ENCODE results near the gene DDX41. TPM values are rescaled to one million over a fixed set of nuclear protein-coding genes. Genes with fewer than 3 reads are reported as not detected.
"Not testable (repeated sequence)": the region's sequence is repeated elsewhere in the genome, so short reads cannot be mapped to it uniquely, and the experiment has no call there.

The DDX41 gene
- total RNA-seq, 1 donor from 2014 or later: 56.3 TPM

- DNase-seq (ENCODE audit: low spot score): peak; percentile 68
Observed at GRCh38 chr5:177498013-177498787, 18.6 kb downstream of the DDX41 start.

- DNase-seq (ENCODE audit: low spot score): peak; percentile 99
Observed at GRCh38 chr5:177497292-177498012, 19.3 kb downstream of the DDX41 start, which contains the start of gene PDLIM7. TSS of gene PDLIM7 (minus strand) at chr5:177497604. CDS start at chr5:177496512, 1,092 bp downstream.

- DNase-seq (ENCODE audit: low spot score): peak; percentile 95
Observed at GRCh38 chr5:177496727-177497291, 20.0 kb downstream of the DDX41 start.

GRCh38 chr5:177496070-177496726 lies 20.6 kb downstream of the DDX41 start:
- DNase-seq (ENCODE audit: low spot score): peak; percentile 50

- DNase-seq (ENCODE audit: low spot score): peak; percentile 96
Observed at GRCh38 chr5:177495243-177496060, 21.3 kb downstream of the DDX41 start.

- DNase-seq (ENCODE audit: low spot score): peak; percentile 97
Observed at GRCh38 chr5:177494346-177495195, 22.2 kb downstream of the DDX41 start.

- no peak for DNase-seq (ENCODE audit: low spot score)
Observed at GRCh38 chr5:177493795-177494345, 22.9 kb downstream of the DDX41 start.

- DNase-seq (ENCODE audit: low spot score): no peak
Observed at GRCh38 chr5:177492841-177493240, 23.9 kb downstream of the DDX41 start.

- DNase-seq (ENCODE audit: low spot score): no peak
Observed at GRCh38 chr5:177491983-177492746, 24.6 kb downstream of the DDX41 start.

GRCh38 chr5:177491429-177491945 lies 25.3 kb downstream of the DDX41 start:
- DNase-seq (ENCODE audit: low spot score): peak; percentile 55

- DNase-seq (ENCODE audit: low spot score): no peak
Observed at GRCh38 chr5:177490992-177491391, 25.8 kb downstream of the DDX41 start.

GRCh38 chr5:177490311-177490991 lies 26.3 kb downstream of the DDX41 start:
- no peak for DNase-seq (ENCODE audit: low spot score)

GRCh38 chr5:177489119-177489716 lies 27.5 kb downstream of the DDX41 start:
- DNase-seq (ENCODE audit: low spot score): no peak

GRCh38 chr5:177487975-177488374 lies 28.8 kb downstream of the DDX41 start:
- no peak for DNase-seq (ENCODE audit: low spot score)

GRCh38 chr5:177487144-177487543 lies 29.6 kb downstream of the DDX41 start:
- no peak for DNase-seq (ENCODE audit: low spot score)

- no peak for DNase-seq (ENCODE audit: low spot score)
Observed at GRCh38 chr5:177486256-177486655, 30.5 kb downstream of the DDX41 start.

GRCh38 chr5:177485753-177486152 lies 31.0 kb downstream of the DDX41 start:
- DNase-seq (ENCODE audit: low spot score): not testable (repeated sequence)

Measured in umbilical cord (tissue), 2 donors.